BJ (cell line): ENCODE measurements around the gene CFAP100. TPM values are rescaled to one million over a fixed set of nuclear protein-coding genes. Genes with fewer than 3 reads are reported as not detected.
A peak's percentile ranks its signal among the peaks of the same experiment; 100 is the strongest.

Source experiments
- CTCF ChIA-PET: fragments of 350-600 bp; formaldehyde crosslinking; extraction: SDS; loops from one replicate; lab custom pipeline; 2021; ENCODE audit warnings: antibody characterized with exemption, inconsistent platforms; lab: Yijun Ruan, JAX
- POLR2A ChIA-PET: fragments of 300-600 bp; sonication (Branson Sonifier 250); formaldehyde crosslinking; extraction: SDS; loops from one replicate; lab custom pipeline; 2021; ENCODE audit warnings: antibody characterized with exemption; lab: Charles Lee
- DNase-seq: peaks from one replicate; pipeline ENCODE4 v3.0.0-alpha.2; 2011; ENCODE audit warnings: low read depth
- H3K27me3 ChIP-seq: 2 replicates; pipeline ENCODE4 v1.6.0; 2011; ENCODE audit warnings: low read length; ENCODE audit not compliant: control insufficient read depth, insufficient read depth
- H3K36me3 ChIP-seq: 2 replicates; pipeline ENCODE4 v1.5.1; 2011; ENCODE audit warnings: low read length; ENCODE audit not compliant: control insufficient read depth, insufficient read depth
- H3K4me3 ChIP-seq: 2 replicates; pipeline ENCODE4 v1.5.1; 2011; ENCODE audit warnings: low read depth, mild to moderate bottlenecking, control low read depth, low read length
- CTCF ChIP-seq: IDR thresholded peaks from 2 replicates; pipeline ENCODE4 v1.5.1; 2011; ENCODE audit warnings: low read depth, mild to moderate bottlenecking, control low read depth, inconsistent platforms, low read length, moderate library complexity; ENCODE audit not compliant: insufficient read depth
- polyA plus RNA-seq: library from polyadenylated mRNA; depleted of rRNA; stranded (reverse); fragments of >200 nt; gene quantifications from 2 replicates; pipeline ENCODE4 v1.2.3, GENCODE V29; 2011

The CFAP100 gene
- polyA plus RNA-seq, 1 experiment = not detected

DNA sequence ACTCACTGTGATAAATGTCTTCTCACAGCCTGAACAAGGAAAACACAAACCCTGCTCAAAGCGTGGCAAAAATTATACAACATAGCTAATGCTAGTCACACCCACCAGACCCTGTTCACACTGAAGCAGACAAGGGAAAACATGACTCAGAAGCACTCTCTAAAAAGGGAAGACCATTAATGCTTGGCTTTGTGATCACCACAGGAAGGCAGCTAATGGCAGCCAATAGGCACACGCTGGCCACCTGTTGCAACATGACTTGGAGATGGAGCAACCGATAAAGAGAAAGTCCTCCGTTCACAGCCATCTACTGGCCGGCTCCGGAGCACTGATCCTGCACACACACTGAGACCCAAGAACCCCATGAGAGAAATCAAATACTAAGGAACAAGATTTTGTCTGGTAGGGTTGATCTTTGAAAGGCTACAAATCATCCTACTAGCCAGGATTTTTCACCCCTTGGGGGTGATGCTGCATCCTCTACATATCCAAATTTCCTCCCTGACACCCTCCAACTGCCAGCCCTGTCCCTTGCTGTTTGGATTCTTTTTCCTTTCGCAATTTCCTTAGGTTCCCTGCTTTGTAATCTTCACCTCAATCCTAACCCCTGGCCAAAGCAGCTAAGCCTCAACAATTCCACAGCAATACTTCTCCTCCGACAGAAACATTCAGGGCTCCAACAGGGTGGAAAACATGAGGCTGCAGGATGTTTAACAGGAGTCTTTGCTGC, 77.7 kb downstream of the CFAP100 start:
- Histone ChIP-seq H3K36me3 (peaks cover 21% of the 10 kb centered on the region), H3K4me3 (no peak overlapping the region; the same call in 1 of the 2 replicates), H3K27me3 (no peaks in the 10 kb centered on the region)
- DNase-seq = peak; percentile 68
- ChIA-PET CTCF (interaction anchor here (0.8 to 1.2 kb wide), 3 partner anchors 10 to 256 kb away, joined by 3 read pairs; no protein-coding TSS in a partner anchor), POLR2A (no interaction called here)
- peak; percentile 43; the same call in 1 of the 2 replicates for TF ChIP-seq CTCF

- TF ChIP-seq CTCF = no peak
- H3K36me3 ChIP-seq = peaks cover 13% of the 10 kb centered on the region
- DNase-seq = no peak
- CTCF ChIA-PET = no interaction called here
- peak overlapping the region; percentile 15; the same call in 1 of the 2 replicates for H3K4me3 ChIP-seq
- H3K27me3 ChIP-seq = no peaks in the 10 kb centered on the region
- POLR2A ChIA-PET = interaction anchor here (0.6 kb wide), 1 partner anchor 1122 kb away, joined by 4 read pairs; no protein-coding TSS in a partner anchor
Observed at GRCh38 chr3:126473292-126474168, 78.8 kb downstream of the CFAP100 start.

DNA sequence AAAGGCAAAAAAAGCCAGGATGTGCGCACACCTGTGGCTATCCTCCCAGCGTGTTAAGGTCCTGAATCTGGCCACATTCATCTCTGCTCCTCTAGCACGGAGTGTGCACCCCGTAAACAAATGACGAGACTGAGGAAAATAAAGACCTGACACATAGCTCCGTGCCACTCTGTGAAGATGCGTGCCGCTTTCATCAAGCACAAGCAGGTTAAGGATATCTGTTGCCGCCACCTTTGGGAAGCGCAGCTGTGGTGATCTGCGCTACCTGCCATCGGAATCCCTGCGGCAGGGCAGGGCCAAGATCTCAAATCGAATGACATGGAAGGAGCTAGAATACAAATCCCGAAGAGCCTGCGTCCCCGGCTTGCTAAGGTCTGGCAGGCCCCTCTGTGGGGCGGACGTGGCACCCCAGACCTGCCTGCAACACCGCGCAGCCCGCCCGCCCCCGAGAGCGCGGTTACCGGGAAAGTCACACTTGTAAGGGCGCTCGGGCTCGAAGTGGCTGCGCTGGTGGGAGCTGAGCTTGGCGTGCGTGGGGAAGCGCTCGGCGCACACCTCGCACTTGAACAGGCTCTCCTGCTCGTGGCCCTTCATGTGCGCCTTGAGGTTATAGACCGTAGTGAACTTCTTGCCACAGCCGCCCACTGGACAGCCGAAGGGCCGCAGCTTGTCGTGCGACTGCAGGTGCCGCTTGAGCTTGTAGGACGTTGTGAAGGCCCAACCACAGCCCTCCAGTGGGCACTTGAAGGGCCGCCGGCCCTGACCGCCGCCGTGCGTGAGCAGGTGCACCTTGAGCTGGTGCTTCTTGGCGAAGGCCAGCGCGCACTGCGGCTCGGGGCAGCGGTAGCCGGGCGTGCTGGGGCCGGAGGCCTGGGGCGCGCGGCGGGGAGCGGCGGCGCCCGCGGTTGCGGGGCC, 80.0 kb downstream of the CFAP100 start:
- POLR2A ChIA-PET = no interaction called here

DNA sequence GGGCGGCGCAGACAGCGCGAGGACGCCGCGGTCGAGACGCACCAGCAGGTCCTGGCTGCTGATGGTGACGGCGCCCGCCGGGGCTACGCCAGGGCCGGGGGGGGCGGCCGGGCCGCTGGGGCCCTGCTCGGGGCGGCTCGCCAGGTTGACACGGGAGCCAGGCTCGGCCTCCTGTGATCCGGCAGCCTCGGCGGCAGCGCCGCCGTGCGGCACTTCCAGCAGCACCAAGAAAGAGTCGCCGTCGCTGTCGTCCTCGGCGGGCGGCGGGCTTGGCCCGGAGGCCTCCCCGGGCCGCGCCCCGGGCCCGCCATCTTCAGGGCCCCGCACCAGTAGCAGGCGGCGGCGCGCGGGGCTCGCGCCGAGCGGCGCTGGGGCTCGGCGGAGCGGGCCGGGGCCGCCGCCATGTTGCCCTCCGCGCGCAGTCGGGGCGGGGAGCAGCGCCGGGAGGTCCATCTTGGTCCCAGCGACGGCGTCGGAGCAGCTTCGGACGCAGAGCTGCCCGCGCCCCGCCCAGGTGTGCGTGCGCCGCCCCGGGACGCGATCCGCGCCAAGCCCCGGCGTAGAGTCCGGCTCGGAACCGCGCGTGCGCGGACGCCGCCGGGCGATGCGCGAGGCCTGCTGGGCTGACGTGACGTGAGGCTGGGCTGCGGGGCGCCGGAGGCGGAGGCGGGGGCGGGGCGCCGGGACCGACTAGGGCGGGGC, 80.9 kb downstream of the CFAP100 start, which contains the start of gene ZXDC:
Gene ZXDC (minus strand): TSS at position 479 of the 702 bp plus-strand sequence. CDS start 26 bp downstream, at position 453.
- H3K27me3 ChIP-seq = no peaks in the 10 kb centered on the region
- peak; percentile 42 for TF ChIP-seq CTCF
- H3K36me3 ChIP-seq = no peaks in the 10 kb centered on the region; the same call in none of the 2 replicates
- peak; percentile 65 for DNase-seq
- peak within 1 kb of the TSS; percentile 74 for H3K4me3 ChIP-seq
- ChIA-PET CTCF (interaction anchor here (0.8 to 1.5 kb wide), 5 partner anchors 9 to 1069 kb away, joined by 3 to 4 read pairs (median 4); no protein-coding TSS in a partner anchor), POLR2A (no interaction called here)

More for the DNA sequence above, 80.0 kb downstream of the CFAP100 start:
- DNase-seq = no peak
- Histone ChIP-seq H3K36me3 (peaks cover 7% of the 10 kb centered on the region), H3K4me3 (peak overlapping the region; percentile 74), H3K27me3 (no peaks in the 10 kb centered on the region)
- CTCF ChIA-PET = interaction anchor here (1.0 to 1.1 kb wide), 3 partner anchors 15 to 341 kb away, joined by 3 to 4 read pairs (median 4); no protein-coding TSS in a partner anchor
- no peak for TF ChIP-seq CTCF
